ENCODE results near the gene CILP2. TPM values are rescaled to one million over a fixed set of nuclear protein-coding genes. Genes with fewer than 3 reads are reported as not detected.

The CILP2 gene
- total and polyA plus RNA-seq, 9 donors: 1.3 to 52.6 (median 7.0) TPM

DNA sequence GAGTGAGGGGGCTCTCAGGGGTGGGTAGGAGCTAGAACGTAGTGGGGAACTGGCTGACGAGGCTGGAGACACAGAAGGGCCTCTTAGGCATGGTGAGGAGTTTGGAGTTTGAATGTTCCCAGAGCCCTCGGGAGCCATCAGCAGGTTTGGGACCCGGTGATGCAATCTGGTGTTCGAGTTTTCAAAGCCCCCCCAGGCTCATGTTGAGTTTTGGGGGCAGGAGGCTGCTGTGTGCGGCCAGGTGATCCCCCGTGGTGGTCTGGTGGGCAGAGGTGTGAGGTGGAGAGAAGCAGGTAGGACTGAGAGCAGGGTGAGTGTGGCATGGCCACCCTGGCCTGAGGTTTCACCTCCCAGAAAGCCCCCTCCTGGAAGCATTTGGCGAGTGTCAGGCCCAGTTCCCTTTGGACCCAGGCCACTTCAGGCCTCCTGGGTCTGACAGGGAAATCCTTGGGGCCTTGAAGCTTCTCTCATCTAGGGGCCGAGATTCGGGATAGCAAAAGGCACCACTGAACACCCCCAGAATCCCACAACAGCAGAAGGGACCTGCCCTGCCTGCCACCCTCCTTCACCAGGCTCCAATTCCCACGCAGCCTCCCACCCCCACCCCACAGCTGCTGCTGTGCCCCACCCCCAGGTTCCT, 8.2 kb upstream of the CILP2 start:
- Histone ChIP-seq H3K27me3 (ENCODE audit: control insufficient read depth, insufficient read depth, low read length) (no peaks in the 10 kb centered on the region), H3K9me3 (replicated peaks; ENCODE audit: control insufficient read depth, low read depth, low read length) (no peaks in the 10 kb centered on the region), H3K4me3 (ENCODE audit: low read length) (no peak overlapping the region), H3K36me3 (ENCODE audit: control insufficient read depth, insufficient read depth, low read length) (peaks cover 38% of the 10 kb centered on the region), H3K27ac (ENCODE audit: low read length) (no peak overlapping the region), H3K4me1 (ENCODE audit: control insufficient read depth, insufficient read depth, low read length) (peaks cover 6% of the 10 kb centered on the region)
- 66% methylated on average over 10 of the region's 11 CpGs for WGBS (ENCODE audit: insufficient coverage)
- DNase-seq: no peak

- peaks cover 37% of the 10 kb centered on the region for H3K36me3 ChIP-seq (ENCODE audit: control insufficient read depth, insufficient read depth, low read length)
- H3K9me3 ChIP-seq (replicated peaks; ENCODE audit: control insufficient read depth, low read depth, low read length): no peaks in the 10 kb centered on the region
- no peak overlapping the region for H3K4me3 ChIP-seq (ENCODE audit: low read length)
- H3K27me3 ChIP-seq (ENCODE audit: control insufficient read depth, insufficient read depth, low read length): no peaks in the 10 kb centered on the region
- peaks cover 6% of the 10 kb centered on the region for H3K4me1 ChIP-seq (ENCODE audit: control insufficient read depth, insufficient read depth, low read length)
- no peak for DNase-seq
- H3K27ac ChIP-seq (ENCODE audit: low read length): no peak overlapping the region
- WGBS (ENCODE audit: insufficient coverage): no CpG with 5 or more reads among the region's 9 CpGs
Observed at GRCh38 chr19:19530423-19530804, 7.7 kb upstream of the CILP2 start.

- Histone ChIP-seq H3K27me3 (ENCODE audit: control insufficient read depth, insufficient read depth, low read length) (no peaks in the 10 kb centered on the region), H3K4me1 (ENCODE audit: control insufficient read depth, insufficient read depth, low read length) (peaks cover 6% of the 10 kb centered on the region), H3K36me3 (ENCODE audit: control insufficient read depth, insufficient read depth, low read length) (peaks cover 36% of the 10 kb centered on the region), H3K27ac (ENCODE audit: low read length) (no peak overlapping the region), H3K4me3 (ENCODE audit: low read length) (no peak overlapping the region), H3K9me3 (replicated peaks; ENCODE audit: control insufficient read depth, low read depth, low read length) (no peaks in the 10 kb centered on the region)
- WGBS (ENCODE audit: insufficient coverage): 93% methylated on average over 4 of the region's 4 CpGs
- DNase-seq: no peak
Observed at GRCh38 chr19:19530889-19531288, 7.2 kb upstream of the CILP2 start.

DNA sequence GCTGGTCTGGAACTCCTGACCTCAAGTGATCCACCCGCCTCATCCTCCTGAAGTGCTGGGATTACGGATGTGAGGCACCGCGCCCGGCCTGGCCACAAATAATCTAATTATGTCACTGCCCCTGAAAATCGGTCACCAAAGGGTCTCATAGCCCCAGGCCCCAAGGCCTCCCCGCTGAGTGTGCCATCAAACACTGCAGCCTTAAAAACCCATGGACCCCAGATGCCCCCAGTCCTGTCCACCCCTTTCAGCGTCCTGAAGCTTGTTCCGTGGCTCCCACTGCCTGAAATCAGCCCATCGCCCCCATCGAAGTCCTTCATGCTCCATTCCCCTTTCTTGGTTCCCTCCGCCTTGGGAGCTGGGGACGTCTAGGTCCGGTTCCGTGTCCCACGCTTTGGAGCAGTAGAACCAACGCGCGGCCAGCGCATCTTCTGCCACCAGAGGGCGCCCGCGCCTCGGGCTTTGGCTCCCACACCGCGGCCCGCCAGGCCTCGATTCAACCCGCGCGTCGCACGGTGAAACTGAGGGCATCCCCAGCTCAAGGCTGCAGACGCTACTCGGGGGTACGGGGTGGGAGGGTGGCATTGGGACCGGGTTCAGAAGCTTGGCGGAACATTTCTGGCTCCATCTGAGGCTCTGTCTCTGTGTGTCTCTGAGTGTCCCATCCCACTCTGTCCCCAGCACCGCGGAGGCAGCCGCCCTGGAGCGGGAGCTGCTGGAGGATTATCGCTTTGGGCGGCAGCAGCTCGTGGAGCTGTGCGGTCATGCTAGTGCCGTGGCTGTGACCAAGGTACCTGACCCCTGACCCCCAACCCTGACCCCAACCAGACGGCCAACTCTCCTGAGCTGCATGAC, 5.9 kb upstream of the CILP2 start:
- no peak overlapping the region for H3K4me3 ChIP-seq (ENCODE audit: low read length)
- WGBS (ENCODE audit: insufficient coverage): 22% methylated on average over 47 of the region's 48 CpGs
- DNase-seq: peak; percentile 79

DNA sequence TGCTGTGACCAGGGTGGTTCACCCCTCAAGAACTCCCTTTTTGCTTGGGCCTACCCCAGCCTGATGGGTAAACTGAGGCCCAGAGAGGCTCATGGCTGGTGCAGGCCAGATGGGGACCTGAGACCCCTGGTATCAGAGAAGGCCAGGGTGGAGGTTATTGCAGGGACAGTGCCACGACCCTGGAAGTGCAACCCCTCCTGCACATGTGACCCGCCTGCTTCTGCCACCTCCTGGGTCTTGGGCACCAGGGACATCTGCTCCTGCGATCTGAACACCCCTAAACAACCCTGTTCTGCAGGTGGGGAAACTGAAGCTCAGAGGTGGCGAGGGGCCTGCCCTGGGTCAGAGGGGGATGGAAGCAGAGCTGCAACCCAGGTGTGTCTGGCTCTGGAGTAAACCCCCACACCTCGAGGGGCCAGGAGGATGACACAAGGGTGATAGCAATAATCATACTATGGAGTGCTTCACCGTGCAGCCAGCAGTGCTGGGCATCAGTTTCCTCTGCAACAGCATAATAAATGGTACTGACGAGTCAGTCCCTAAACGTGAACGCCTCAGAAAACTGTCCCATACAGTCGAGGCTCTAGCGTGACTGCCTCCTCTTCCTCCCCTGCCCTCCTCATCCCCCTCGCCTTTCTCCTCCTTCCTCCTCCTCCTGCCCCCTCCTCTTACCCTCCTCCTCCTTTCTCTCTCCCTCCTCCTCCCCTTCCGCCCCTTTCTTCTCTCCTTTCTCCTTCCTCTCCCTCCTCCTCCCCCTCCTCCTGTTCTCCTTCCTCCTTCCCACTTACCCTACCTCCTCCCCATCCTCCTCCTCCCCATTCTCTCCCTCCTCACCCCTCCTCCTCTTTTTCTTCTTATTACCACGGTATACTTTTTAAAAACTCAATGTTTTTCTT, 5.0 kb upstream of the CILP2 start:
- 62% methylated on average over 11 of the region's 14 CpGs for WGBS (ENCODE audit: insufficient coverage)
- Histone ChIP-seq H3K27me3 (ENCODE audit: control insufficient read depth, insufficient read depth, low read length) (peaks cover 14% of the 10 kb centered on the region), H3K4me3 (ENCODE audit: low read length) (no peak overlapping the region), H3K9me3 (replicated peaks; ENCODE audit: control insufficient read depth, low read depth, low read length) (no peaks in the 10 kb centered on the region), H3K36me3 (ENCODE audit: control insufficient read depth, insufficient read depth, low read length) (peaks cover 20% of the 10 kb centered on the region), H3K4me1 (ENCODE audit: control insufficient read depth, insufficient read depth, low read length) (peaks cover 11% of the 10 kb centered on the region), H3K27ac (ENCODE audit: low read length) (no peak overlapping the region)
- DNase-seq: no peak

More for the DNA sequence above, 5.9 kb upstream of the CILP2 start:
- H3K9me3 ChIP-seq (replicated peaks; ENCODE audit: control insufficient read depth, low read depth, low read length): no peaks in the 10 kb centered on the region
- no peak overlapping the region for H3K27ac ChIP-seq (ENCODE audit: low read length)
- peaks cover 6% of the 10 kb centered on the region for H3K4me1 ChIP-seq (ENCODE audit: control insufficient read depth, insufficient read depth, low read length)
- peaks cover 27% of the 10 kb centered on the region for H3K36me3 ChIP-seq (ENCODE audit: control insufficient read depth, insufficient read depth, low read length)
- peaks cover 5% of the 10 kb centered on the region for H3K27me3 ChIP-seq (ENCODE audit: control insufficient read depth, insufficient read depth, low read length)

- WGBS (ENCODE audit: insufficient coverage): 51% methylated on average over 4 of the region's 6 CpGs
- Histone ChIP-seq H3K4me1 (ENCODE audit: control insufficient read depth, insufficient read depth, low read length) (peaks cover 19% of the 10 kb centered on the region), H3K4me3 (ENCODE audit: low read length) (no peak overlapping the region), H3K9me3 (replicated peaks; ENCODE audit: control insufficient read depth, low read depth, low read length) (no peaks in the 10 kb centered on the region), H3K27ac (ENCODE audit: low read length) (no peak overlapping the region), H3K36me3 (ENCODE audit: control insufficient read depth, insufficient read depth, low read length) (peaks cover 16% of the 10 kb centered on the region), H3K27me3 (ENCODE audit: control insufficient read depth, insufficient read depth, low read length) (peaks cover 21% of the 10 kb centered on the region)
- no peak for DNase-seq
Observed at GRCh38 chr19:19533841-19534240, 4.2 kb upstream of the CILP2 start.

DNA sequence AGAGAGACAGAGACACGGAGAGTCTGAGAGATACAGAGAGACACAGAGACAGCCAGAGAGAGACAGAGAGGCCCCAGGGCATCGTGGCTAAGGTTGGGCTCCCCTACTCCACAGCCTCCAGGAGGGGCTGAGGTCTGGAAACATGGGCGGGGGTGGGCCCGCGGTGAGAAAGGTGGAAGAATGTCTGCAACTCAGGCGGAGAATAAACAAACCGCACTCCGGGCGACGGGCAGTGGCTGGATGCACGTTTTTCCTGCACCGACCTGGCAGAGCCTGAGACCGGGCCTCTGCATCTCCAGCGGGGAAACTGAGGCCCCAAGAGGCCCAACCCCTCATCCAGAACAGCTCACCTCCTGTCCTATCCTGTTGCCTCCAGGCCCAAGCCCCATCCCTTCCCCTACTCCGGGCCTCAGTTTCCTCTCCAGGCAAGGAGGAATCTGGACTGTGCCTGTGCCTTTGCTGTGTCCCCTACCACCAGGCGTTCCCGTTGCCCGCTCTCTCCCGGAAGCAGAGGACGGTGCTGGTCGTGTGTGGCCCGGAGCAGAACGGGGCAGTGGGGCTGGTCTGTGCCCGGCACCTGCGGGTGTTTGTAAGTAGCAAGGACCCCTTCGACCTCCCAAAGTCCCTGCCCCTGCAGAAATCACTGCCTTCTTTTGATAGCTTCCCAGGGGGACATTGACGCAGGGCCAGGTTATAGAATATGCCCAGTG, 3.4 kb upstream of the CILP2 start:
- Histone ChIP-seq H3K4me1 (ENCODE audit: control insufficient read depth, insufficient read depth, low read length) (peaks cover 21% of the 10 kb centered on the region), H3K27ac (ENCODE audit: low read length) (no peak overlapping the region), H3K36me3 (ENCODE audit: control insufficient read depth, insufficient read depth, low read length) (peaks cover 11% of the 10 kb centered on the region), H3K4me3 (ENCODE audit: low read length) (no peak overlapping the region), H3K9me3 (replicated peaks; ENCODE audit: control insufficient read depth, low read depth, low read length) (no peaks in the 10 kb centered on the region), H3K27me3 (ENCODE audit: control insufficient read depth, insufficient read depth, low read length) (peaks cover 30% of the 10 kb centered on the region)
- DNase-seq: peak; percentile 8
- WGBS (ENCODE audit: insufficient coverage): 72% methylated on average over 24 of the region's 27 CpGs

DNA sequence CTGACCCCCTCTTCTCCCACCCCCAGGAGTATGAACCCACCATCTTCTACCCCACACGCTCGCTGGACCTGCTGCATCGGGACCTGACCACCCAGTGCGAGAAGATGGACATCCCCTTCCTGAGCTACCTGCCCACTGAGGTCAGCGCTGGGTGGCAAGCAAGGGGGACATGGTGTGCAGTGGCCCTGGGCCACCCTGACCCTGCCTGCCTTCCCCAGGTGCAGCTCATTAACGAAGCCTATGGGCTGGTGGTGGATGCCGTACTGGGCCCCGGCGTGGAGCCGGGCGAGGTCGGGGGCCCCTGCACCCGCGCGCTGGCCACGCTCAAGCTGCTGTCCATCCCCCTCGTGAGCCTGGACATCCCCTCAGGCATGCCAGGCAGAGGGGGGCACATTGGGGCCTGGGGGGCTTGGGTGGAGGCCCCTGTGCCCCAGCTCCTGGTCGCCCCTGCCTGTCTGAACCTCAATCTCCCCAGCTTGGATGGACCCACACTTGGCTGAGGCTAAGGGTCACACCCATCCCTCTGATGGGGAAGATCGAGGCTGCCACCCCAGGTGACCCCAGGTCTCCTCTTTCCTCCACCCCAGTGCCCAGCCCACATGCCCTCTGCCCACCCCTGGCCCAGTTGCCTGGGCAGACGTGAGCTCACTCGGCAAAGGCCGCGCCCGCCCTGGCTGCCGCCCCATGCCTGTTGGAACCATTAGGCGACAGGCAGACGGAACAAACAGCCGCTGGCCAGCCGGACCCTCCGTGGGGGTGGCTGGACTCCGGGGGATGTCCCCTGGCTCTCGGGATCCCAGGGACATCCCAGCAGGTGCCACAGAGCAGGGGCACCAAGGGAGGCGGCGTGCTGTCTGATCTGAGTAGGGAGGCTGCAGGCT, 2.5 kb upstream of the CILP2 start:
- H3K36me3 ChIP-seq (ENCODE audit: control insufficient read depth, insufficient read depth, low read length): peaks cover 9% of the 10 kb centered on the region
- WGBS (ENCODE audit: insufficient coverage): 80% methylated on average over 31 of the region's 34 CpGs

More for the DNA sequence above, 2.5 kb upstream of the CILP2 start:
- peak; percentile 18 for DNase-seq
- H3K27ac ChIP-seq (ENCODE audit: low read length): no peak overlapping the region
- peaks cover 22% of the 10 kb centered on the region for H3K4me1 ChIP-seq (ENCODE audit: control insufficient read depth, insufficient read depth, low read length)
- H3K27me3 ChIP-seq (ENCODE audit: control insufficient read depth, insufficient read depth, low read length): peaks cover 35% of the 10 kb centered on the region
- no peaks in the 10 kb centered on the region for H3K9me3 ChIP-seq (replicated peaks; ENCODE audit: control insufficient read depth, low read depth, low read length)
- H3K4me3 ChIP-seq (ENCODE audit: low read length): no peak overlapping the region
